Common myeloid progenitor, CD34-positive (primary cell): Measurements from ENCODE around the gene PKNOX2.

Source experiments
- CTCF ChIA-PET: fragments of 350-600 bp; sonication (Branson Sonifier 250); formaldehyde crosslinking; loops from one replicate; lab custom pipeline; 2021; ENCODE audit warnings: antibody characterized with exemption; lab: Charles Lee
- POLR2A ChIA-PET: fragments of 350-600 bp; sonication (Branson Sonifier 250); formaldehyde crosslinking; loops from one replicate; lab custom pipeline; 2021; ENCODE audit warnings: antibody characterized with exemption; lab: Charles Lee
- DNase-seq, 3 donors: peaks; one replicate each; pipeline versions ENCODE4 v3.0.0 to v3.0.0-alpha.2; 2013
- H3K27ac ChIP-seq, 2 experiments: 1 replicate in 1 of 2; 2 replicates in 1 of 2; pipeline ENCODE4 v1.7.0; 2013; ENCODE audit warnings: inconsistent platforms in 2 of 2, low read length in 2 of 2, mild to moderate bottlenecking in 2 of 2, low read depth in 1 of 2, moderate library complexity in 1 of 2; ENCODE audit not compliant: severe bottlenecking in 2 of 2, insufficient read depth in 1 of 2, poor library complexity in 1 of 2
- H3K27me3 ChIP-seq, 5 experiments: replicated peaks in 2 of 5; 1 replicate in 3 of 5; 2 replicates in 2 of 5; pipeline versions ENCODE4 v1.6.1 to v1.7.0; 2013; ENCODE audit warnings: low read length in 4 of 5, mild to moderate bottlenecking in 2 of 5, moderate library complexity in 2 of 5, inconsistent platforms in 1 of 5; ENCODE audit not compliant: insufficient read depth in 5 of 5, control insufficient read depth in 4 of 5
- H3K36me3 ChIP-seq, 4 experiments: 1 replicate in 2 of 4; 2 replicates in 2 of 4; pipeline versions ENCODE4 v1.6.1 to v1.7.0; 2013; ENCODE audit warnings: low read length in 3 of 4, control low read depth in 1 of 4, mild to moderate bottlenecking in 1 of 4; ENCODE audit not compliant: control insufficient read depth in 4 of 4, insufficient read depth in 4 of 4
- H3K4me1 ChIP-seq, 4 experiments: 1 replicate in 3 of 4; 2 replicates in 1 of 4; pipeline versions ENCODE4 v1.6.1 to v1.7.1; 2013; ENCODE audit warnings: low read length in 3 of 4, mild to moderate bottlenecking in 3 of 4, control low read depth in 1 of 4, inconsistent platforms in 1 of 4, moderate library complexity in 1 of 4; ENCODE audit not compliant: control insufficient read depth in 4 of 4, insufficient read depth in 4 of 4; ENCODE audit errors: control extremely low read depth in 1 of 4
- H3K4me3 ChIP-seq, 7 experiments: 1 replicate in 4 of 7; 2 replicates in 3 of 7; pipeline versions ENCODE4 v1.5.1 to v1.7.0; 2013; ENCODE audit warnings: mild to moderate bottlenecking in 7 of 7, low read length in 6 of 7, moderate library complexity in 6 of 7, inconsistent platforms in 2 of 7, low read depth in 2 of 7, control low read depth in 1 of 7; ENCODE audit not compliant: insufficient read depth in 4 of 7, control insufficient read depth in 1 of 7; ENCODE audit errors: extremely low read depth in 1 of 7
- H3K9me3 ChIP-seq, 5 experiments: 1 replicate in 4 of 5; 2 replicates in 1 of 5; pipeline versions ENCODE4 v1.6.1 to v1.7.1; 2013; ENCODE audit warnings: low read length in 4 of 5, mild to moderate bottlenecking in 2 of 5, inconsistent platforms in 1 of 5, low read depth in 1 of 5, moderate library complexity in 1 of 5; ENCODE audit not compliant: control insufficient read depth in 4 of 5, insufficient read depth in 2 of 5; ENCODE audit errors: control extremely low read depth in 1 of 5
- WGBS: methylation state at CpG from one replicate; pipeline ENCODE4 v1.1.5; 2013; ENCODE audit not compliant: insufficient coverage; 5-methylcytosine and 5-hydroxymethylcytosine counted together

PKNOX2 gene

DNA sequence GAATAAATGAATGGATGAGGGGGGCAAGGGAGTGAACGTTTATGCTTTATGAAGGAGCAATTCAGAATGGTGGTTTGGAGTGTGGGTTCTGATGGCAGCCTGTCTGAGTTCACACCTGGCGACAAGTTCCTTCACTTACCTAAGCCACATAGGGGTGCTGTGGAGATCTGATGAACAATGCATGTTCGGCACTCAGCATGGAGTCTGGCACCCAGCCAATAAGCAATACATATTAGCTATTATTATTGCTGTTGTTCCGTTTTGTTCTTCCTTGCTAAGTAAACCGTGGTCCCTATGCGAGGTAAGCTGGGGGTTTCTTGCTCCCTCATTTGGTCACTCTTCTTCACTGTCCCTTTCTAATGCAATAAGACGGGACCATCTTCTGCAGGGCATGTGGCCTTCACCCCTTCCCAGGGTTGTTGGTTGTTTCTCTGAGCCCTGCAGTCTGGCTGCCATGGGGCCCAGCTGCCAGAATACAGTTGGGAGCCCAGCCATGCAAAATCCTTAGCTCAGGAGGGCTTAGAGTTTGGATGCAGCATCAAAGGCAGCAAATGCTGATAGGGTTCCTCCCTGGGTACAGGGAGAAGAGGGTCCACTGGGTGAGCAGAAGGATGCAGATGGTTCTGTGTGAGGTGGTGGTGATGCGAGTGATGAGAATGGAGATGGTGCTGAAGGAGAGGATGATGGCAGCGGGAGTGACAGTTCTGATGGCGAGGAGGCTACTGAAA is 6.4 kb upstream of the PKNOX2 start:
- ChIA-PET CTCF (interaction anchor here (1.1 to 2.1 kb wide), 2 partner anchors 16 to 67 kb away, joined by 5 to 6 read pairs; no protein-coding TSS in a partner anchor), POLR2A (no interaction called here)
- Histone ChIP-seq H3K27ac (no peak overlapping the region), H3K27me3 (peaks cover 8 to 41% (median 28%) of the 10 kb centered on the region in 5 experiments), H3K4me3 (no peak overlapping the region), H3K9me3 (no peaks in the 10 kb centered on the region), H3K36me3 (no peaks in the 10 kb centered on the region), H3K4me1 (no peaks in the 10 kb centered on the region)
- no peak for DNase-seq
- WGBS, result 98% methylated on average over 8 of the region's 10 CpGs

DNA sequence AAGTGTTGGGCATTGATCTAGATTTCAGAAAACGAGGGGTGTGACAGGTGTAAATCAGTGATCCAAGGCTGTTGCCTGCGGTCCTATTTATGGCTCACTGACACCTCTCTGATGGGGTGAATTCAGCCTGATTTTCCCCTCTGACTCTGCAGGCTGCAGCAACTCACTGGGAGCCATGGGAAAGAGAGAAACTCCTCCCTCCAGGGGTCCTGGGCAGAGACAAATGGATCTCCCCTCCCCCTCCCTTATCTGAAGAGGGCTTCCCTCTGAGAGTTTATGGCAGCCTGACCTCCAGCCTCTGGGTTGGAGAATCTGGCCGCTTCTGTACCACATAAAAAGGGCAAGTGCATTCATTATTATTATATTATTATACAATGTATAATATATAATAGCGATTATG is 1.8 kb upstream of the PKNOX2 start:
- ChIA-PET POLR2A (no interaction called here), CTCF (interaction anchor here (1.1 to 1.2 kb wide), 2 partner anchors 9 to 177 kb away, joined by 3 to 5 read pairs; no protein-coding TSS in a partner anchor)
- Histone ChIP-seq H3K27ac (no peak overlapping the region), H3K9me3 (no peaks in the 10 kb centered on the region), H3K27me3 (peaks cover 13 to 61% (median 35%) of the 10 kb centered on the region in 5 experiments), H3K4me1 (peaks cover 0 to 24% (median 16%) of the 10 kb centered on the region in 4 experiments), H3K36me3 (no peaks in the 10 kb centered on the region), H3K4me3 (no peak overlapping the region)
- no peak for DNase-seq
- 83% methylated on average over 2 of the region's 4 CpGs for WGBS

DNA sequence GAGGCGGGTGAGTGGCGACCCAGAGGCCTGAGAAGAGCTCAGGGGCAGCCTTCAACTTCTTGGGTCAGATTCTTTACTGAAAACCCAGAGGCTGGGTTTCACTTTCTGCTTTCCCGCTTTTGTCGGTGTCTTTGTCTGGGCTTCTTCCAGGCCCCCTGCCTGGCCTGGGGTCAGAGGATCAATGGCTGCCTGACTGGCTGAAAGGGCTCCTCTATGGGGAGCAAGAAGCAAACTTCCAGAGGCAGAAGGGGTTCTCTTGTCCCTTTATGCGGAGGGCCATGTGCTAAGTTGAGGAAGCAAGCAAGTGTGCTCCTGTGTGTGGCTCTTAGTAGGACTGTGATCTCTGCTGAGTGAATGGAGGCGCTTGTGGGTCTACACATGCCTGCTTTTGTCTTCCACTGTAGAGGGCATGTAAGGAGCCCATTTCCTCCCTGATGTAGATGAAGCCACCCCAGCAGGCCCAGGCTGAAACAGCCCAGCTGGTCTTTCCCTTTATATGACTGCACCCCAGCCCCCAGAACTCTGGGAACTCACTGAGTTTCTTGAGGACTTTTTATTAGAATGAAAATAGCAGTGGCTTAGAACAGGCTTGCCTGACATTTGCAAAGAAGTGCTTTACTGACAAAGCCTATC is 1.0 kb upstream of the PKNOX2 start:
- no peak overlapping the region for H3K4me3 ChIP-seq
- no peak for DNase-seq
- peaks cover 21 to 67% (median 39%) of the 10 kb centered on the region in 5 experiments for H3K27me3 ChIP-seq
- H3K4me1 ChIP-seq, result peaks cover 0 to 24% (median 16%) of the 10 kb centered on the region in 4 experiments
- H3K9me3 ChIP-seq, result no peaks in the 10 kb centered on the region
- H3K27ac ChIP-seq, result no peak overlapping the region
- H3K36me3 ChIP-seq, result no peaks in the 10 kb centered on the region
- WGBS, result 93% methylated on average over 4 of the region's 6 CpGs
- CTCF ChIA-PET, result interaction anchor here (1.2 kb wide), 1 partner anchor 10 kb away, joined by 5 read pairs; no protein-coding TSS in a partner anchor
- POLR2A ChIA-PET, result no interaction called here

DNA sequence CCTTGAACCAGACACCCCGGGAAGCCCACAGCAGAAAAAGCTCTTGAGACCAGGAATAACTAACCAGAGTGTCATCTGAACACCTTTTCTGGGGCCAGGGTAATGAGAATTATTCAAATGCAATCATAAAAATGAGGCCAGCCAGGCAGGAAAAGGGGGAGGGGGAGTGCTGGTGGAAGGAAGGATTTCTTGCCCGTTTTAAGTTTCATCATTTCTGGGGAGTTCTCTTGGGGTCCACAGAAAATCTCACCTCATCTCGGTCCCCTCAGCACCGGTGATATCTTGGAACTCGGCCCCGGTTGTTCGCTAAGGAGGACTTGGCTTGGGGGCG is 495 bp upstream of the PKNOX2 start:
- ChIA-PET CTCF (interaction anchor here (0.7 to 1.2 kb wide), 2 partner anchors 11 kb away, joined by 3 to 5 read pairs; no protein-coding TSS in a partner anchor), POLR2A (no interaction called here)
- DNase-seq, result no peak
- Histone ChIP-seq H3K9me3 (no peaks in the 10 kb centered on the region), H3K27me3 (peaks cover 21 to 71% (median 43%) of the 10 kb centered on the region in 5 experiments), H3K4me3 (no peak overlapping the region), H3K36me3 (no peaks in the 10 kb centered on the region), H3K27ac (no peak overlapping the region), H3K4me1 (peaks cover 0 to 24% (median 16%) of the 10 kb centered on the region in 4 experiments)
- 14% methylated on average over 1 of the region's 8 CpGs for WGBS

DNA sequence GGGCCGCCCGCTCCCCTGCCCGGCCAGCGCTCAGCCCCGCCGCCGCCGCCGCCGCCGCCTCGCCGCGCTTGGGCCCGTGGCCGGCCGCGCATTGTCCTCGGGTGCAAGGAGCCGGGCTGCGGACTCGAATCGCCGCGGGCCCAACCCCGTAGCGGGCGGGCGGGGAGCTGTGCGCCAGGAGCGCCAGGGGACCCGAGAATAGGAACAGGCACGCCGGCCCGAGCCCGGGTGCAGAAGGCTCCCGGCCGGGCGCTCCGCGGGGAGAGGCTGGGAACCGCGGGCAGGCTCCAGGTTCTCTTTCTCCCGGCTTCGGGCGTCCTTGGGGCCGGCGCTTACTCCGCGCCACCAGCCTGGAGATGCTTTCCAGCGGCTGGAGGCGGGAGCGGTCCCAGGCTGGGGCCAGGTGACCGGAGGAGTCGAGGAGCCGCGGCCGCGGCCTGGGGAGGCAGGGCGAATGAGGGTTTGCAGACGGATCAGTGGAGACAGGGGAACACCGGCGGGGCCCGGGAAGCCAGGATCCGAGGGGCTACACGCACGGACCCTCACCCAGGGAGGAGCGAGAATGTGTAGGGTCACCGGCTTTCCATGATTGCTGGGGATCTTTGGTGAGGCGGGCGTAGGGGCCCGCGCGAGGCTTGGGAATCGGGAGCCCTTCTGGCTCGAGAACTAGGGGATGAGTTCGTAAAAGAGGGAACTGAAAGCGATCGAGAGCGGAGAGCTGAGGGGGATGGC is 726 bp downstream of the PKNOX2 start:
- ChIA-PET POLR2A (no interaction called here), CTCF (interaction anchor here (0.8 to 1.7 kb wide), 2 partner anchors 9 to 194 kb away, joined by 3 to 6 read pairs; no protein-coding TSS in a partner anchor)
- under 1% methylated on average over 80 of the region's 80 CpGs for WGBS
- Histone ChIP-seq H3K9me3 (no peaks in the 10 kb centered on the region), H3K4me3 (peak overlapping the region; percentile 25 to 75 (median 56)), H3K27me3 (peaks cover 21 to 83% (median 49%) of the 10 kb centered on the region in 5 experiments), H3K4me1 (peaks cover 0 to 24% (median 16%) of the 10 kb centered on the region in 4 experiments), H3K36me3 (no peaks in the 10 kb centered on the region), H3K27ac (no peak overlapping the region)
- peak in 2 of 3 donors; percentile 34 to 50 for DNase-seq

DNA sequence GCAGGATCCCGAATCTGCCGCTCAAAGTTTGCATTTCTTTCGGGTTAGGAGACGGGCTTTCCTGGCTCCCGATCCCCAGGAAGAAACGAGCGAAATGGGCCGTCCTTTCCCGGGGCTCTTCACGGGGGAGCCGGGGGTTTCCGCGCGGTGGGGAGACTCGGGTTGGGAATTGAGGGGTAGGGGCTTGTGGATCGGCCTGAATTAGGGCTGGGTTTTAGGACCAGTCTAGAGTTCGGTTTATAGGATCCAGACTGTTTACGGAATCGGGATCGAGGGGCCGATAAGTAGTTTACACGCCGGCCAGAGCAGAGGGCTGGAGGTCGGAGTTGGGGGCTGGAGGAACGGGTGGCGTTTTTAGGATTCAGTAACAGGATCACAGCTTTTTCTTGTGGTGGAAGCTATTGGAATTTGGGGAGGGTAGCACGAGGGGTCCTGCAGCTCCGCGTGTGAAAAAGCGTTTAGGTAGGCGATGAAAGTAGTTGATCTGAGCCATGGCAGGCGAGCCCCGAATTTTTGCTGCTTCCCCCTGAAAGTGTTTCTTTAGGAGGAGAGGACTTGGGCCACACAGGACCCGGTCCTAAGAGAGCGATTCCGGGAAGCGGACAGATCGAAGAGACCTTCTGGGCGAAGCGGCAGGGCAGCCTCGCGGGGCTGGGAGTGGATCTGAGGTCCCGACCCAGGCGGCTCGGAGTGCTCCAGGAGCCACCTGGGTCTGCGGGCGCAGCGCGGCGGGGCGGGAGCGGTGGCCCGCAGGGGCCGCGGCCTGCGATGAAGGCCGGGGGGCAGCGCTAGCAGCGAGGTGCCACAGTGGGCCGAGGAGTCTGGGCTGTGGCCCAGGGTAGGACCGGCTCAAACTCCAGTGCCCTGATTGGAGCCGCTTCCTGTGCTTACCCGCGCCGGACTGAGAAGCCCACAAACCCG is 1.6 kb downstream of the PKNOX2 start:
- Histone ChIP-seq H3K27me3 (peaks cover 21 to 91% (median 51%) of the 10 kb centered on the region in 5 experiments), H3K27ac (no peak overlapping the region), H3K4me3 (peak overlapping the region; percentile 25 to 75 (median 46)), H3K36me3 (no peaks in the 10 kb centered on the region), H3K9me3 (no peaks in the 10 kb centered on the region), H3K4me1 (peaks cover 0 to 24% (median 16%) of the 10 kb centered on the region in 4 experiments)
- 4% methylated on average over 64 of the region's 66 CpGs for WGBS
- ChIA-PET POLR2A (no interaction called here), CTCF (interaction anchor here (1.7 kb wide), 1 partner anchor 8 kb away, joined by 6 read pairs; no protein-coding TSS in a partner anchor)
- peak in 2 of 3 donors; percentile 14 to 22 for DNase-seq
